GM21360 (cell line): ENCODE data around the gene GRHL3.

Source experiments
- ATAC-seq: cut with Tn5 transposase; IDR thresholded peaks from one replicate; pipeline ENCODE4 v1.9.1; 2021; ENCODE audit warnings: mild to moderate bottlenecking, moderate library complexity; ENCODE audit not compliant: unreplicated experiment

Gene GRHL3

GRCh38 chr1:24391882-24392603, 72.9 kb downstream of the GRHL3 start:
- ATAC-seq: peak; percentile 61

- no peak for ATAC-seq
Measured at GRCh38 chr1:24392604-24392946, 73.4 kb downstream of the GRHL3 start.

GRCh38 chr1:24392982-24393650, 74.0 kb downstream of the GRHL3 start:
- no peak for ATAC-seq

- no peak for ATAC-seq
Measured at GRCh38 chr1:24393892-24394291, 74.7 kb downstream of the GRHL3 start.

- ATAC-seq: no peak
Measured at GRCh38 chr1:24400065-24400464, 80.9 kb downstream of the GRHL3 start.

- no peak for ATAC-seq
Measured at GRCh38 chr1:24403806-24404205, 84.6 kb downstream of the GRHL3 start.
